ENCODE measurements around the gene CACNA2D3. TPM values are rescaled to one million over a fixed set of nuclear protein-coding genes. Genes with fewer than 3 reads are reported as not detected.

The CACNA2D3 gene
- total RNA-seq (1 to 10 TPM; 1.1 to 2.5 TPM), polyA plus RNA-seq (1 to 10 TPM in 1 of 2 donors, under 1 TPM in 1; 0.38 to 1.1 TPM)
- long read RNA-seq, donor 1 = 0 reads
- long read RNA-seq, donor 2 = 0 reads
- long read RNA-seq, donor 3 = 0 reads
- long read RNA-seq, donor 4 = 0 reads
- long read RNA-seq, donor 5 = 0 reads

- Histone ChIP-seq H3K4me3 (peak within 1 kb of the TSS; percentile 37), H3K4me1 (ENCODE audit: control insufficient read depth in 5 of 5, insufficient read depth in 5 of 5, low read length in 5 of 5) (peaks cover 0 to 22% (median 5%) of the 10 kb centered on the region in 5 donors), H3K9ac (ENCODE audit: insufficient read depth in 1 of 2, low read length in 2 of 2) (no peak within 1 kb of the TSS), H3K9me3 (ENCODE audit: control insufficient read depth in 4 of 4, insufficient read depth in 3 of 4, low read length in 3 of 4) (no peaks in the 10 kb centered on the region), H3K27ac (ENCODE audit: low read depth in 1 of 2, low read length in 1 of 2) (peak within 1 kb of the TSS in 1 of 2 donors; percentile 27), H3K36me3 (ENCODE audit: control insufficient read depth in 4 of 4, insufficient read depth in 4 of 4, low read length in 4 of 4) (no peaks in the 10 kb centered on the region), H3K27me3 (ENCODE audit: control insufficient read depth in 3 of 3, insufficient read depth in 3 of 3, low read length in 2 of 3) (peaks cover 4 to 76% (median 75%) of the 10 kb centered on the region in 3 donors)
- DNase-seq = peak; percentile 18 to 60 (median 51)
- TF ChIP-seq CTCF (IDR thresholded peaks at IDR 0.05; ENCODE audit: control extremely low read depth, extremely low read depth) = no peak
- ATAC-seq (ENCODE audit: insufficient read depth, low FRiP score) = peak; percentile 45
- WGBS, 2 donors = 1 to 2% methylated on average over 60 to 95 of the region's 100 CpGs
Measured at GRCh38 chr3:54122324-54123002, at the start of gene CACNA2D3. TSS of gene CACNA2D3 (plus strand) at chr3:54122552.

- no peak overlapping the region for H3K27ac ChIP-seq (ENCODE audit: low read depth in 1 of 2, low read length in 1 of 2)
- H3K9me3 ChIP-seq (ENCODE audit: control insufficient read depth in 4 of 4, insufficient read depth in 3 of 4, low read length in 3 of 4) = peaks cover 0 to 14% (median 2%) of the 10 kb centered on the region in 4 donors
- no peak for TF ChIP-seq CTCF (IDR thresholded peaks at IDR 0.05; ENCODE audit: control extremely low read depth, extremely low read depth)
- peaks cover 0 to 6% (median 0%) of the 10 kb centered on the region in 5 donors for H3K4me1 ChIP-seq (ENCODE audit: control insufficient read depth in 5 of 5, insufficient read depth in 5 of 5, low read length in 5 of 5)
- H3K36me3 ChIP-seq (ENCODE audit: control insufficient read depth in 4 of 4, insufficient read depth in 4 of 4, low read length in 4 of 4) = no peaks in the 10 kb centered on the region
- H3K9ac ChIP-seq (ENCODE audit: insufficient read depth in 1 of 2, low read length in 2 of 2) = no peak overlapping the region
- DNase-seq (no peak), ATAC-seq (ENCODE audit: insufficient read depth, low FRiP score) (no peak)
- peaks cover 0 to 3% (median 0%) of the 10 kb centered on the region in 3 donors for H3K27me3 ChIP-seq (ENCODE audit: control insufficient read depth in 3 of 3, insufficient read depth in 3 of 3, low read length in 2 of 3)
- 87 to 92% methylated on average over 4 of the region's 4 CpGs for WGBS, 2 donors
- no peak overlapping the region for H3K4me3 ChIP-seq
Measured at GRCh38 chr3:54073386-54073785, 49.0 kb upstream of the CACNA2D3 start.

- DNase-seq = no peak
- Histone ChIP-seq H3K4me3 (no peak overlapping the region), H3K4me1 (ENCODE audit: control insufficient read depth in 5 of 5, insufficient read depth in 5 of 5, low read length in 5 of 5) (no peaks in the 10 kb centered on the region), H3K27me3 (ENCODE audit: control insufficient read depth in 3 of 3, insufficient read depth in 3 of 3, low read length in 2 of 3) (peaks cover 0 to 6% (median 3%) of the 10 kb centered on the region in 3 donors), H3K9ac (ENCODE audit: insufficient read depth in 1 of 2, low read length in 2 of 2) (no peak overlapping the region), H3K36me3 (ENCODE audit: control insufficient read depth in 4 of 4, insufficient read depth in 4 of 4, low read length in 4 of 4) (no peaks in the 10 kb centered on the region), H3K9me3 (ENCODE audit: control insufficient read depth in 4 of 4, insufficient read depth in 3 of 4, low read length in 3 of 4) (no peaks in the 10 kb centered on the region), H3K27ac (ENCODE audit: low read depth in 1 of 2, low read length in 1 of 2) (no peak overlapping the region)
- no peak for TF ChIP-seq CTCF (IDR thresholded peaks at IDR 0.05; ENCODE audit: control extremely low read depth, extremely low read depth)
- 49 to 57% methylated on average over 4 of the region's 4 CpGs for WGBS, 2 donors
- no peak for ATAC-seq (ENCODE audit: insufficient read depth, low FRiP score)
Measured at GRCh38 chr3:54079314-54079713, 43.0 kb upstream of the CACNA2D3 start.
